ENCODE data around the gene TMEM167B.

DNA sequence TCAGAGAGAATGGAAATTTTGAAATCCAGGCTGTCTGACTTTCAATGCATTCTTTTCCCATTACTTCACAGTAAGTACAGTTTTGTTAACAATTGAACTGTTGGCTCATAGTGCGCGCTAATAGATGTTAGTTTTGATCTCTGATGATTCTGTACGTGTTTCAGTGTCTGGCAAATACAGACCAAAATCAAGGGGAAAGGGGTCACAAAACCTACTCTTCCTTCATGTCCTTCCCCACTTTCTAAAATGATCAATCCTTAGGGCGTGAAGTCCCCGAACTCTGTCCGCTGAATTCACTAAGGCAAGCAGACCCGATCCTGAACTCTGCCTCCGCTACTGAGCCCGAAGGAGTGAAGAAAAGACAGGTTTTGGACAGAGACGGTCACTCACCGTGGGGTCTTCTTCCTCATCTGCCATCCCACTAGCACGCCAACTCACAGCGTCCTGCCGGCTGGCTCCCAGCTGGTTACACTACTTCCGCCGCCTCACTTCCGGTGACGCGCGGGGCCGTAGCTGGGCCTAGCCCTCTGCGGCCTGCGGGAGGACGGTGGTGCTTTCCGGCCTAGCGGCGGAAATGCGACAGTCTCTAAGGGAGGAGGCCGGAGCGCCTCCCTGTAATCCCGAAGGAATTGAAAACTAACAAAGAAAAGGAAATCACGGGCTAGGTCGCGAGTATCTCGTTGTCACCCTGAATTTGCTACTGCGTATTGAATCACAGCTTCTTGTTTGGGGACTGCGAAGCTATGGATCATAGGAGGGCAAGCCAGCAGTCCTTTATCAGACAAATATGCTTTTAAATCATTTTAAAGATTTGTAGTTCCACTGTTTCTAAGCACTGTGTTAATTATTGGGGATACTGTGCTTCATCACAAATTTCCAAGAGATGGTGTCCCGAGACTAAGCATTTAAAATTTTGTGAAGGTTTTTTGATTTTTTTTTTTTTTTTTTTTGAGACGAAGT, 14.8 kb upstream of the TMEM167B start, which contains the start of gene TAF13:
- TF ChIP-seq, protein P1, sequence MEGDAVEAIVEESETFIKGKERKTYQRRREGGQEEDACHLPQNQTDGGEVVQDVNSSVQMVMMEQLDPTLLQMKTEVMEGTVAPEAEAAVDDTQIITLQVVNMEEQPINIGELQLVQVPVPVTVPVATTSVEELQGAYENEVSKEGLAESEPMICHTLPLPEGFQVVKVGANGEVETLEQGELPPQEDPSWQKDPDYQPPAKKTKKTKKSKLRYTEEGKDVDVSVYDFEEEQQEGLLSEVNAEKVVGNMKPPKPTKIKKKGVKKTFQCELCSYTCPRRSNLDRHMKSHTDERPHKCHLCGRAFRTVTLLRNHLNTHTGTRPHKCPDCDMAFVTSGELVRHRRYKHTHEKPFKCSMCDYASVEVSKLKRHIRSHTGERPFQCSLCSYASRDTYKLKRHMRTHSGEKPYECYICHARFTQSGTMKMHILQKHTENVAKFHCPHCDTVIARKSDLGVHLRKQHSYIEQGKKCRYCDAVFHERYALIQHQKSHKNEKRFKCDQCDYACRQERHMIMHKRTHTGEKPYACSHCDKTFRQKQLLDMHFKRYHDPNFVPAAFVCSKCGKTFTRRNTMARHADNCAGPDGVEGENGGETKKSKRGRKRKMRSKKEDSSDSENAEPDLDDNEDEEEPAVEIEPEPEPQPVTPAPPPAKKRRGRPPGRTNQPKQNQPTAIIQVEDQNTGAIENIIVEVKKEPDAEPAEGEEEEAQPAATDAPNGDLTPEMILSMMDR (IDR thresholded peaks at IDR 0.05 in 4 of 5, conservative IDR thresholded peaks at IDR 0.05 in 1 of 5): peak; percentile 40 to 65 (median 56)
- TF ChIP-seq POLR2A (IDR thresholded peaks at IDR 0.05): peak; percentile 88 to 89
